Psoas muscle (tissue), 8 donors: ENCODE measurements around the gene OBP2B. TPM values are rescaled to one million over a fixed set of nuclear protein-coding genes. Genes with fewer than 3 reads are reported as not detected.
"Not testable (repeated sequence)": the region's sequence is repeated elsewhere in the genome, so short reads cannot be mapped to it uniquely, and the experiment has no call there.

Experiments used
- ATAC-seq, 4 donors: fragments of 200-7000 bp; cut with Tn5 transposase; one replicate each; pipeline ENCODE4 v1.9.1; 2020; ENCODE audit warnings: moderate library complexity in 3 of 4, mild to moderate bottlenecking in 2 of 4
- DNase-seq, 2 donors: peaks; one replicate each; pipeline ENCODE4 v3.0.0-alpha.2; 2020
- H3K27ac ChIP-seq: fragments of 200-600 bp; one replicate; pipeline ENCODE4 v1.8.0; 2022
- H3K27me3 ChIP-seq, 3 donors: fragments of 200-600 bp in 1 of 3; one replicate each; pipeline versions ENCODE4 v1.6.1 to v1.8.0; 2013 to 2022; ENCODE audit warnings: low read length in 2 of 3, mild to moderate bottlenecking in 2 of 3, moderate library complexity in 1 of 3; ENCODE audit not compliant: insufficient read depth in 3 of 3
- H3K36me3 ChIP-seq, 2 donors: fragments of 200-600 bp in 1 of 2; one replicate each; pipeline versions ENCODE4 v1.6.1 to v1.8.0; 2013 to 2022; ENCODE audit warnings: low read depth in 1 of 2, mild to moderate bottlenecking in 1 of 2, moderate library complexity in 1 of 2; ENCODE audit not compliant: insufficient read depth in 1 of 2
- H3K4me1 ChIP-seq: fragments of 200-600 bp; one replicate; pipeline ENCODE4 v1.8.0; 2022
- H3K4me3 ChIP-seq: fragments of 200-600 bp; one replicate; pipeline ENCODE4 v1.8.0; 2022; ENCODE audit warnings: mild to moderate bottlenecking
- H3K9me3 ChIP-seq: fragments of 200-600 bp; one replicate; pipeline ENCODE4 v1.8.0; 2022
- CTCF ChIP-seq: fragments of 200-600 bp; IDR thresholded peaks from one replicate; pipeline ENCODE4 v1.8.0; 2022; ENCODE audit warnings: antibody characterized with exemption
- WGBS, 3 donors: extraction: QIAGEN DNeasy Blood & Tissue Kit; methylation state at CpG; one replicate each; pipeline versions ENCODE4 v1.1.6 to v1.1.7; 2013; 5-methylcytosine and 5-hydroxymethylcytosine counted together
- intact Hi-C, 2 donors: fragments of 100-400 bp; cut with DNase I; formaldehyde crosslinking; loops; one replicate each; pipeline versions ENCODE4 v1.11.0 to v1.14.2; 2022
- polyA plus RNA-seq, 3 donors: library from polyadenylated mRNA; stranded (reverse); fragments of 200-250 nt; gene quantifications; one replicate each; pipeline ENCODE4 v1.2.3, GENCODE V29; 2013
- total RNA-seq, 4 donors: library from RNA; stranded (reverse); fragmentation: NEBNext Ultra II Directional in 2 of 4; extraction: Animal tissue kit (Norgen Biotek cat#: 25700) in 2 of 4; gene quantifications; one replicate each; pipeline versions ENCODE4 v1.2.1 to v1.2.4, GENCODE V29; 2021 to 2023
- donor health status: healthy with polysubstance abuse.
- donor health status: DM: no; HTN: no; CAD: no; lungs with moderate emphysema.
- donor health status: Bipolar disorder and iron deficiency.
- donor health status: healthy.
- donor health status: DM: yes; HTN: yes; CAD: no.
- donor health status: DM: no; HTN: no; CAD: no.
- donor health status: DM: no; HTN: no; CAD: no.
- donor health status: DM: yes; HTN: yes; CAD: no.

The OBP2B gene
- total and polyA plus RNA-seq, 7 donors: not detected

- no peak for TF ChIP-seq CTCF
- no peak overlapping the region for H3K27ac ChIP-seq
- ATAC-seq (no peak), DNase-seq (no peak)
- no peaks in the 10 kb centered on the region for H3K36me3 ChIP-seq
- intact Hi-C loops: no loop called here
- H3K4me3 ChIP-seq: no peak overlapping the region
- 88 to 89% (median 89%) methylated on average over 11 of the region's 11 CpGs for WGBS, 3 donors
- peaks cover 0 to 15% (median 0%) of the 10 kb centered on the region in 3 donors for H3K27me3 ChIP-seq
- H3K9me3 ChIP-seq: no peaks in the 10 kb centered on the region
- H3K4me1 ChIP-seq: no peaks in the 10 kb centered on the region
Measured at GRCh38 chr9:133170716-133171115, 38.3 kb downstream of the OBP2B start.

DNA sequence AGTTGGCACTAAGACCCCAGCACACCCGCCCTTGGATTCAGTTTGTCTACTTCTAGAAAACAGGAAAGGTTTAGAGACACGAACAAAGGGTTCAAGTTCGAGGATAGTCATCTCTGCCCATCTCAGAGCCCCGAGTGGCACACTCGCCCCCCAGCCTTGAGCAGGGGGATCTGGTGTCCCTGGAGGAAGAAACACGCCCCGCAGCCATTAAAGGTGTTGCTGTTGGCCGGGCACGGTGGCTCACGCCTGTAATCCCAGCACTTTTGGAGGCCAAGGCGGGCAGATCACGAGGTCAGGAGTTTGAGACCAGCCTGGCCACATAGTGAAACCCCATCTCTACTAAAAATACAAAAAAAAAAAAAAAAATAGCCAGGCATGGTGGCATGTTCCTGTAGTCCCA, 39.4 kb downstream of the OBP2B start:
- H3K27me3 ChIP-seq: peaks cover 0 to 22% (median 0%) of the 10 kb centered on the region in 3 donors
- DNase-seq, H3K4me3 ChIP-seq, H3K9me3 ChIP-seq, H3K4me1 ChIP-seq, H3K36me3 ChIP-seq, intact Hi-C loops, ATAC-seq, H3K27ac ChIP-seq: not testable (repeated sequence)
- WGBS, 3 donors: 87 to 92% (median 89%) methylated on average over 12 of the region's 12 CpGs

GRCh38 chr9:133169102-133169501, 39.9 kb downstream of the OBP2B start:
- intact Hi-C loops: no loop called here
- Histone ChIP-seq H3K4me3 (no peak overlapping the region), H3K27ac (no peak overlapping the region), H3K4me1 (peaks cover 1% of the 10 kb centered on the region), H3K36me3 (no peaks in the 10 kb centered on the region), H3K27me3 (peaks cover 0 to 28% (median 2%) of the 10 kb centered on the region in 3 donors), H3K9me3 (no peaks in the 10 kb centered on the region)
- WGBS, 3 donors: 87 to 96% (median 91%) methylated on average over 13 of the region's 13 CpGs
- no peak for DNase-seq
- no peak for ATAC-seq
- no peak for TF ChIP-seq CTCF

- H3K4me3 ChIP-seq: no peak overlapping the region
- ATAC-seq (no peak), DNase-seq (no peak)
- peaks cover 8% of the 10 kb centered on the region for H3K4me1 ChIP-seq
- H3K36me3 ChIP-seq: no peaks in the 10 kb centered on the region
- no peak overlapping the region for H3K27ac ChIP-seq
- peaks cover 0 to 35% (median 8%) of the 10 kb centered on the region in 3 donors for H3K27me3 ChIP-seq
- intact Hi-C loops: no loop called here
- no peak for TF ChIP-seq CTCF
- H3K9me3 ChIP-seq: no peaks in the 10 kb centered on the region
- WGBS, 3 donors: 67 to 74% (median 72%) methylated on average over 6 of the region's 6 CpGs
Measured at GRCh38 chr9:133168432-133168831, 40.6 kb downstream of the OBP2B start.

- intact Hi-C loops: no loop called here
Measured at GRCh38 chr9:133167769-133168168, 41.3 kb downstream of the OBP2B start.

More at GRCh38 chr9:133167769-133168168, 41.3 kb downstream of the OBP2B start:
- DNase-seq: no peak
- no peak for TF ChIP-seq CTCF
- H3K36me3 ChIP-seq: no peaks in the 10 kb centered on the region
- 85 to 89% (median 87%) methylated on average over 3 of the region's 3 CpGs for WGBS, 3 donors
- peaks cover 13% of the 10 kb centered on the region for H3K4me1 ChIP-seq
- peaks cover 0 to 42% (median 12%) of the 10 kb centered on the region in 3 donors for H3K27me3 ChIP-seq
- H3K4me3 ChIP-seq: no peak overlapping the region
- no peak overlapping the region for H3K27ac ChIP-seq
- no peak for ATAC-seq
- no peaks in the 10 kb centered on the region for H3K9me3 ChIP-seq
